Activated CD4-positive, CD25-positive, alpha-beta regulatory T cell treated with anti-CD3 and anti-CD28 coated beads, Interleukin-2, amount 50 U/mL, for 24 hours (primary cell): ENCODE results near the gene EIF6.
A peak's percentile ranks its signal among the peaks of the same experiment; 100 is the strongest.

Experiments
- ATAC-seq, 2 donors: fragments of 150-1000 bp; cut with Tn5 transposase; one replicate each; pipeline ENCODE4 v1.10.0; 2021; ENCODE audit warnings: mild to moderate bottlenecking in 1 of 2, moderate library complexity in 1 of 2

The EIF6 gene

GRCh38 chr20:35312318-35312717 lies 27.7 kb upstream of the EIF6 start:
- ATAC-seq, result peak; percentile 12 to 61

- peak; percentile 8 to 9 for ATAC-seq
These were observed 27.2 kb upstream of the EIF6 start for GRCh38 chr20:35311822-35312221.

GRCh38 chr20:35311409-35311808 lies 26.8 kb upstream of the EIF6 start:
- ATAC-seq, result peak; percentile 90 to 91

GRCh38 chr20:35307666-35308653 lies 23.4 kb upstream of the EIF6 start:
- ATAC-seq, result no peak

GRCh38 chr20:35306931-35307517 lies 22.5 kb upstream of the EIF6 start:
- no peak for ATAC-seq

GRCh38 chr20:35305682-35306556 lies 21.3 kb upstream of the EIF6 start:
- peak; percentile 98 to 99 for ATAC-seq

- ATAC-seq, result no peak
These were observed 20.4 kb upstream of the EIF6 start for GRCh38 chr20:35304956-35305355.

- peak; percentile 50 to 54 for ATAC-seq
These were observed 19.3 kb upstream of the EIF6 start for GRCh38 chr20:35303735-35304491.

GRCh38 chr20:35303382-35303734 lies 18.8 kb upstream of the EIF6 start:
- no peak for ATAC-seq

GRCh38 chr20:35302421-35303335 lies 18.1 kb upstream of the EIF6 start:
- peak in 1 of 2 donors; percentile 11 for ATAC-seq

GRCh38 chr20:35301426-35301825 lies 16.9 kb upstream of the EIF6 start:
- no peak for ATAC-seq

- no peak for ATAC-seq
These were observed 16.1 kb upstream of the EIF6 start for GRCh38 chr20:35300469-35301262.

GRCh38 chr20:35299780-35300179 lies 15.2 kb upstream of the EIF6 start:
- no peak for ATAC-seq

GRCh38 chr20:35298264-35298663 lies 13.7 kb upstream of the EIF6 start:
- ATAC-seq, result no peak

GRCh38 chr20:35297740-35298139 lies 13.2 kb upstream of the EIF6 start:
- ATAC-seq, result no peak

GRCh38 chr20:35297155-35297554 lies 12.6 kb upstream of the EIF6 start:
- no peak for ATAC-seq

- ATAC-seq, result no peak
These were observed 11.6 kb upstream of the EIF6 start for GRCh38 chr20:35296101-35296554.

- no peak for ATAC-seq
These were observed 11.1 kb upstream of the EIF6 start for GRCh38 chr20:35295674-35296073.

GRCh38 chr20:35295058-35295457 lies 10.5 kb upstream of the EIF6 start:
- no peak for ATAC-seq

GRCh38 chr20:35294293-35294685 lies 9.7 kb upstream of the EIF6 start:
- ATAC-seq, result no peak
